GM18867 (cell line): ENCODE results near the gene BARD1.
"Not testable (repeated sequence)": the region's sequence is repeated elsewhere in the genome, so short reads cannot be mapped to it uniquely, and the experiment has no call there.

Source experiments
- ATAC-seq: cut with Tn5 transposase; IDR thresholded peaks from one replicate; pipeline ENCODE4 v1.9.1; 2021; ENCODE audit warnings: mild to moderate bottlenecking, moderate library complexity; ENCODE audit not compliant: unreplicated experiment

Gene BARD1

DNA sequence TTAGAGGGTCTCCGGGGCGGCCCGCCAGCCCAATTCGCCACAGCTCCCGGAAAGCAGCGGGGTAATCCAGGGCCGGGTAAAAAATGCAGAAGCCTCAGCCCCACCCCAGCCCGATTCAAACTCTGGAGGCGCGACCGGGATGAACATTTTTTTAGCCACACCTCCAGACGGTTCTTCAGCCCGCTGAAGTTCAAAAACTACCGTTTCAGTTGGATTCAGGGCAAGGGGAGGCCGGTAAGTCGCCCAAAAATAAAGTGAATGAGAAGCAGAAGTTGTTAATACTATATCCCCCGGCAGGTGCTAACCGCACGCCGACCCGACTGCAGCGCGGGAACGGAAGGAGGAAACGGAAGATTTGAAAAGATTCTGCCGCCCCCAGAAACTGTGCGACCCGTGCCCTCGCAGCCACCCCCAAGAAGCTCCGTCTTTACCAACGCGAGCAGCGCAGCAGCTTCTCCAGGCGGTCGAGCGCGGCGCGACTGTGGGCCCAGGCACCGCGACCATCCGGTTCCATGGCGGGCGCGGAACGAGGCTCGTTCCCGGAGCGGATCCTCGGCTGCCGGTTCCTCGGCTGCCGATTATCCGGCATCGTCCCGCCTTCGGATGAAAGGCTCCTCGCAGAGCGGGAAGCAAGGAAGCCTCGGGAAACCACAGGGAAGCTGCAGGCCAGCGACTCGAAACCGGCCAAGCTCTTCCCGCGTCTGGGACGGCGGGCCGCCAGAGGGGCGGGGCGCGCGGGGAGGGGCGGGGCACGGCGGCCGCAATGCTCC is at the start of gene BARD1:
Gene BARD1 (minus strand): TSS at position 703 of the 770 bp plus-strand sequence. CDS start 114 bp downstream, at position 589.
- ATAC-seq: peak; percentile 26

DNA sequence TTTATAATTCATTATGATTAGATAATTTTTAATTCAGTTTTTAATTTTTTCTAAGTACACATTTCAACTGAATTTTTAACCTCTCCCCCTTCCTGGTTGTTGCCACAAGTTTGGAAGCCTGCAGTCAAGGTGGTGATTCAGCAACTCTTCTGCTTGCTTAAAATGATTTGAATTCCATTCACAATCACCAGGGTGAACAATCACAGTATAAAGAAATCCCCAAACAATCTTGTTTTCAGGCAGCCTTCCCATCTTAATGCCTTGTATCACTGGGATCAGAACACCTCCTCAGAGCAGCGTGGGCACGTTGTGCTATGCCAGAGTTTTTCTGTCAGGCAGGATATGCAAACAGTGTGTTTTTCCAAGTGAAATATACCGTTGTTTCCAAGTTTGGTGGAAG is 46.7 kb upstream of the BARD1 start:
- ATAC-seq: no peak

DNA sequence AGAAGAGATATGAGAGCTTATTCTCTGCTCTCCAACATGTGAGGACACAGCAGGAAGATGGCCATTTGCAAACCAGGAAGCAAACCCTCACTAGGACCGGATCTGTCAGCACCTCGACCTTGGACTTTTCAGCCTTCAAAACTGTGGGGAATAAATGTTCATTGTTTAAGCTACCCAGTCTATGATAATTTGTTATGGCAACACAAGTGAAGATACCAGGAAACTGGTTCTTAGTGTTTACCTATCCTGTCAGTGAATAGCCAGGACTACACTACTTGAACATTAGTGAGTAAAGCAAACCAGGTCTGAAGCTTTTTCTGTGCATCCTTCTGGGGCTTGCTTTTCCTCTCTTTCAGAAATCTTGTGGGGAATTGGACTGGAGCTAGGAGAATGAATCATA is 44.4 kb upstream of the BARD1 start:
- no peak for ATAC-seq

DNA sequence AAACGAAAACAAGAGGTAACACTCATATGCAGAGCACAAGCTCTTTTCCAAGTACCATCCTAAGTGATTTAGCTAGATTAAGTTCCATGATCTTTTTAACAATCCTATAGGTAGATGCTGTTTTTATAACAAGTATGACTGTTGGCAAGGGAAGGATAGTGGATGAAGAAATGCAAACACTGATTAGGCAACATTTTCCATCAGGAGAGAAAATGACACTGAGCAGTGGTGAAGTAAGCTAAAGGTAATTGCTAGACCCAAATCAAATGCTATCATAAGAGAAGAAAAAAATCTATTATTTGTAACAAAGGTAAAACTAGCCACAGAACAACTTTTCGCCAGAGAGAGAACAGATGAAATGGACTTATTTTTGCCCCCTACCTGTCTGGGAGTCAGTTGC is 34.3 kb upstream of the BARD1 start:
- no peak for ATAC-seq

DNA sequence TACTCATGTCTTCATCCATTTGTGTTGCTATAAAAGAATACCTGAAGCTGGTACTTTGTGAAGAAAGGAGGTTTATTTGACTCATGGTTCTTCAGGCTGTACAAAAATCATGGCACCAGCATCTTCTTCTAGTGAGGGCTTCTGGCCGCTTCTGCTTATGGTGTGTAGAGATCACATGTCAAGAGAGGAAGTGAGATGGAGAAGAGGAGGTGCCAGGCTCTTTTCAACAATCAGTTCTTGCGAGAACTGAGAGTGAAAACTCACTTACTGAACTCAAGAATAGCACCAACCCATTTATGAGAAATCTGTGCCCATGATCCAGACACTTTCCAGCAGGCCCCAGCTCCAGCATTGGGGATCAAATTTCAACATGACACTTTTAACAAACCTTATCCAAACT is 30.0 kb upstream of the BARD1 start:
- ATAC-seq: peak; percentile 89

DNA sequence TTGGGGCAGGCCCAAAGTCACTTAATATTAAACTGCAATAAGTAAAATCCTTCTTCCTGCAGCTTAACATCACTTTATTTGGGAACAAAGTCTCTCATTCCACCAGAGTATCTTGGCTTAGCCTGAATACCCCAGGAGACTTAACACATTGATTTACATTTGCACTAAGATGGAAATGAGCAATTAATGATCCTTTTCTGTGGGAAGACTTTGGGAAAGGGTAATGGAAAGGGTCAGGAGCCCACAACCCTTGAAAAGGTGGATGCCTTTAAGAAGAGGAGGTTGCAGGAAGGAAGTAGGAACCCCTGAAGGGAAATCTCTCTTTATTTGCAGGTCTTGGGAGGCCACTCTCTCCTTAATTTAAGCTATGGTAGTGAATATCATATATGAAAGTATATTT is 28.0 kb upstream of the BARD1 start:
- ATAC-seq: no peak

DNA sequence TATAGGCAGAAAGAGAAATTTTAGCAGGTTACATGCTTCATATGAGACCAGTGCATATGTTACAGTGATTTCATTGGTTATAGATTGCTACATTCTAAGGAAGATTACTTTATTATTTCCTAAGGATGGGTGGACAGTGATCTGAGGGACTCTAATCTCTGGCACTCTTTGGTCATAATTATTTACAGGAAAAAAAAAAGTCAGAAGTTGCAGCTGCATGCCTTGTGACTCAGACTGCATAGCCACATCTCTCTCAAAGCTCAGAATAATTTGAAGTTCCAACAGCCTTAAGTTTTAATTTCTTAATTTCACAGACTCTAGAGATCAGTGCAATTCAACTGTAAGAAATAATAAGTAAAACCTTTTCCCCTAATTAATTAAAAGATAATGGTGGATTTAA is 27.1 kb upstream of the BARD1 start:
- no peak for ATAC-seq

DNA sequence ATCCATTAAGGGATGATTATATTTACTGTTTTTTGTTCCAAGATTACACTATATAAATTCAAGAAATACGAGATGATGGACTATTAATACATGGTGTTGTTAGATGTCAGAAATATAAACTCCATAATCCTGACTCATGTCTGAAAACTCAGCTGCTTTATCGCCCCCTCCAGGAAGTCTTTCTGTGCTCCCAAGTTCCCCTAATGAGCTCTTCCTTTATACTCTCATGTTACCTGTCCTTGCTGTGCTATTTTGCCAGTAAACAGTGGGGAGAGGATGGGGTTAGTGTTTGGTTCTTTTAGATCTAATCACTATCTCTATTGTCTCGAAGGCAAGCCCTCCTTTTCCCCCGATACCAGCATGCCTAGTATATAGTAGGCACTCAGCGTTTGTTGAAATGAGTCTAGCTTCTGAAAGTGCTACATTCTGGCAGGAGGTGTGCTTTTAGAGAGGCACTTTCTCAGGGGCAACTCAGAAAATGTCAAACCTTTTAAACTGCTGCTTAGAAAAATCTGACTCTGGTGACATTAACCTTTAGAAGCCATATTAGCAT is 21.4 kb upstream of the BARD1 start:
- peak; percentile 51 for ATAC-seq

DNA sequence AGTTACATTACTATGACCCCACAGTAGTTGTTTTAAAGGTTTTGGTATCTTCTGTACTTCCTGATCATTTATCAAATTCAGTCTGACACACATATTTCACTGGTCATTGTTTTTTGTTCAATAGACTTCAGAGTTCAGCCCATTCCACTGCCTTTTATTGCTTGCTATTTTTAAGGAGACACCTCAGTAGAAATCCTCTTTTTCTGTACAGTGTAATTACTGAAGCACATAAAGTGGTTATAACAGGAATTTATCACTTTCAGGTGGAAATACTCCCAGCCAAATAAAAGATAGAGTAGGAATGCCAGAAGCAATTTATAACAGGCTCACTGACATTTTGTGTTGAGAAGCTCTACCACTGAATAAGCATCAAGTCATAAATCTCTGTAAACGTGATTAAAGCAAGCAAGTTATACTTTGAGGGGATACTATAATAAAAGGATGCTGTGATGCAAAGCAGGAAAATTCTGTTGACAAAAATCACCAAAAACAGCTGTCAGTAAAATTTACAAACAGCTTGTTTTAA is 6.6 kb upstream of the BARD1 start:
- no peak for ATAC-seq

DNA sequence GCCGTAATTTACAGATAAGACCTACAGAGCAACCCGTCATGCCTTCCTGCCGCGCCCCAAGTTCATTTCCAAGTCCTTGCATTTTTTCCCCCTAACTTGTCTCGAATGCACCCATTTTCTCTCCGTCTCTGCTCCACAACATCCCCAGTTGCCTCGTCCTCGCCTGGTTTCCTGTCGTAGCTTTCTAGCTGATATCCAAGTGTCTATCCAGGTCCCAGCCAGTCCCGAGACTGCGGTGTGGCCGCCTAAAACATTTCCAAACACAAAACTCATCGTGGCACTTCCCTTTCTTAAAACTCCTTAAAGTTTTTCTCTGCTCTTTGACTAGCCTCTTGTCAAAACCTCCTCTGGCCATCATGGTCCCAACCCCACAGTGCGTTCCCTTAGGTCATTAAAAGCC is 1.2 kb upstream of the BARD1 start:
- ATAC-seq: no peak

DNA sequence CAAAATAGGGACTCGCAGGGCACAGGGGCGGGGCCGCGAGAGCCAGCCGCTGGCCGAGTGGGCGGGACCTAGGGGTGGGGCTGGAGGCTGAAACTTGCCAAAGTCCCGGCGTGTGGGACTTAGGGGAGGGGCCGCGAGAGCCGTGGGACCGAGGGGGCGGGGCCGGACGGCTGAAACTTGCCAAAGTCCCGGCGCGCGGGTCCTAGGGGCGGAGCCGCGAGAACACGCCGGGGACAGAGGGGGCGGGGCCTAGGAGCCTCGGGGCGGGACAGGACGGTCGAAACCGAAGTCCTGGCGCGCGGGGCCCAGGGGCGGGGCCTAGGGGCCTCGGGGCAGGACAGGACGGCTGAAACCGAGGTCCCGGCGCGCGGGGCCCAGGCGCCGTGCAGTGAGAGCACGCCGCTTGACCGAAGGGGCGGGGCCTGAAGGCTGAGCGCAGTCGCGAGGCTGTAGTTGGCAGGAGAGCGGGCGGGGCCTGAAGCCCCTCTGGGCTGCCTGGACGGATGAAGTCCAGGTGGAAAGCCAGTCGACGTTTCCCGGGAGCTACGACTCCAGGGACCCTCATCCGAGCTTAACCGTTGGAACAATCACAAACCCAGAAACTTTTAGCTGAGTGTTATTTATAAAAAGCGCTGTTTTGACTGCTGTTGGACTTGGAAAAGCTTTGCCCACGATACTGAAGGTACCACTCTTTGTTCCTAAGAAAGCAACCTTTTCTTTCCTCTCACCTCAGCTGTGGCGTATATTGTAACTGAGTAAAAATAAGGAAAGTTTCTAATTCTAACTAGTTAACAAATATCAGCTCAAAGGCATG is 475 bp upstream of the BARD1 start:
- peak; percentile 86 for ATAC-seq

DNA sequence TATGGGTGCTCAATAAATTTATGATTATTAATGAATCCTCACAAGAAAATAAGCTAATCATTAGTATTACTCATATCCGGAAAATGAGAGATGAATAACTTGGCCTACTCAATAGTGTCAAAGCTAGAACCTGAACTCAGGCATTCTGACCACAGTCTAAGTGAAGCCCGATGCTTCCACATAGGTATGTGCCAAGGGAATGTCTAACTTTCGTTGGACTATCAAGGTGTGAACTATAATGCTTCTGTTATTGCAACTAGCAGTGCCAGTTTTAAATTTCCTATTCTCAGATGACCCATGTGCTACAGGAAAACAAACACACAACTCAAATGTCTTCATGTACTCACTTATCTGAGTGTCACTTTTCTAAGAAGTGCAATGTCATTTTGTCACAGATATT is 1.8 kb downstream of the BARD1 start:
- no peak for ATAC-seq

DNA sequence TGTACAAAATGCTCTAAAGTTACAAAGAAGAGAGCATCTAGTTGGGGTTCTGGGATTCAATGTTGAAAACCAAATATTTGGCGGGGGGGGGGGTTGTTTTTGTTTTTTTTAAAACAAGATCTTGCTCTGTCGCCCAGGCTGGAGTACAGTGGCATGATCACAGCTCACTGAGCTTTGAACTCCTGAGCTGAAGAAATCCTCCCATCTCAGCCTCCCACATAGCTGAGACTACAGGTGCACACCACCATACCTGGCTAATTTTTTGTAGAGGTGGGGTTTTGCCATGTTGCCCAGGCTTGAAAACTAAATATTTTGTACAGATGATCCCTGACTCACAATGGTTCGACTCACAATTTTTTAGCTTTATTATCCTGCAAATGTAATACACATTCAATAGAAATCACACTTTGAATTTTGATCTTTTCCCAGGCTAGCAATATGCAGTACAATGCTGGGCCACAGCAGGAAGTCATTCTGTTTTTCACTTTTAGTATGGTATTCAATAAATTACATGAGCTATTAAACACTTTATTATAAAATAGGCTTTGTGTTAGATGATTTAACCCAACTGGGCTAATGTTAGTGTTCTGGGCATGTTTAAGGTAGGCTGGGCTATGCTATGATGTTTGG is 7.6 kb downstream of the BARD1 start:
- ATAC-seq: no peak

DNA sequence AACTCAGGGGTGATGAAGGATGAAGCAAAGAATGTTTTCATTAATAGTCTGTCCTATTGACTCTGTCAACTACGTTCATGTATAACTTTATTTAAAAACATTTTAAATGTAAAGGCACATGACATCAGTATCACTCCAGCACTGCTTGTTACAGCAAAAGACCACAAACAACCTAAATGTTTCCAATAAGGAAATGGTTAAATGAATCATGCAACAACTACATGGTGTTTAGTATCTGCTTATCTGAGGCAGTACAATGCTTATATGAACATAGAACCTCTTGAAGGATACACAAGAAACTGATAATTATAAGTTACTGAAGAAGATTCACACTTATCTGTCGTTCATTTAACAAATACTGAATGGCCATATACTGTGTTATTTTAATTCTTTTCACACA is 8.4 kb downstream of the BARD1 start:
- ATAC-seq: no peak

DNA sequence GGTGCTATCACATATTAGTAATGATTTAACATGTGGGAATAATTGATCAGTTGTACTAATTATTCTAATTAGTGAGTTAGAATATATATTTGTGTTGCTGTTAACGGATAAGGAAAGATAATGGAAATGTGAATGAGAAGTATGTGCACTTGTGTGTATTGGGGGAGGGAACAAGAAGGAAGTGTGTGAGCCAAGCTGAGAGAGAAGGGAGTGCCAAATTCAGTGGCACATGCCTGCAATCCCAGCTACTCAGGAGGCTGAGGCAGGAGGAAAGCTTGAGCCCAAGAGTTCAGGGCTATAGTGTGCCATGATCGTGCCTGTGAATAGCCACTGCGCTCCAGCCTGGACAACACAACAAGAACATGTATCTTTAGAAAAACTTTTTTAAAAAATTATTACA is 9.3 kb downstream of the BARD1 start:
- no peak for ATAC-seq

DNA sequence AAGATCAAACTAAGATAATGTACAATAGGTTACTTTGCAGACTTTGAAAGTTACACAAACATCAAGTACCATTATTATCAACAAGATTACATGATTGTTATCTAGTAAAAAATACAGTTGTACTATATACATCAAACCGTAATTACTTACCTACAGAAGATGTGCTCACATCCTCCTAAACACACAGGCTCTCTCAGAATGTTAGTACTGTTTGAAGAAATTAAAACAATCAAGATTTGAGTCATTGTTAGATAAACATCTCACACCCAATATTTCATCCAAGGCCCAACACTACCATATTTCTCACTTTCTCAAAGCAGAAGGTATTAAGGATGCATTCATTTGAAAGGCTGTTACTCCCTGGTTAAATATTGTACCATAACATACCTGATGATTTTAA is 12.6 kb downstream of the BARD1 start:
- no peak for ATAC-seq

DNA sequence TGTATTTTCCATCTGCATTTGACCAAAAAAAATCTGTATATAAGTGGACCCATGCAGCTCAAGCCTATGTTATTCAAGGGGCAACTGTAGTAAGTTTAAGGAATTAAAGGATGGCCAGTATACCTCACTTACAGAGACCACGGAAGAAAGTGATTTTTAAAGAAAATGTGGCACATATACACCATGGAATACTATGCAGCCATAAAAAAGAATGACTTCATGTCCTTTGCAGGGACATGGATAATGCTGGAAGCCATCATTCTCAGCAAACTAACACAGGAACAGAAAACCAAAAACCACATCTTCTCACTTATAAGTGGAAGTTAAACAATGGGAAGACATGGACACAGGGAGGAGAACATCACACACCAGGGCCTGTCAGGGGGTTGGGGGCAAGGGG is 26.3 kb downstream of the BARD1 start:
- not testable (repeated sequence) for ATAC-seq

DNA sequence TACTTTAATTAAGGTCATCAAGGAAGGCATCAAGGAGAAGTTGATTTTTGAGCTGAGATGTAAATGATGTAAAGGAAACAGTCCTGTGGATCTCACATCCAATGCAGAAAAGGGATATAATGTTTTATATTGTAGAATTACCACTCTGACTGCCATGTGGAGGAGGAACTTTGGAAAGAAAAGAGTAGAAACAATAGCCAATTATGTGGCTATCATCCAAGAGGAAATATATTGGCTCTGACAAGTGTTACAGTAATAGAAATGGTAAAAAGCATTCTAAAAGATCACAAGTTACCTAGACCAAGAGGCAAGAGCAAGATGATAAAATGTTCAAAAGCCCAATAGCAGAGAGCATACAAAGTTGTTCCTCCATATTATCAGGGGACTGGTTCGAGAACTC is 26.8 kb downstream of the BARD1 start:
- no peak for ATAC-seq

DNA sequence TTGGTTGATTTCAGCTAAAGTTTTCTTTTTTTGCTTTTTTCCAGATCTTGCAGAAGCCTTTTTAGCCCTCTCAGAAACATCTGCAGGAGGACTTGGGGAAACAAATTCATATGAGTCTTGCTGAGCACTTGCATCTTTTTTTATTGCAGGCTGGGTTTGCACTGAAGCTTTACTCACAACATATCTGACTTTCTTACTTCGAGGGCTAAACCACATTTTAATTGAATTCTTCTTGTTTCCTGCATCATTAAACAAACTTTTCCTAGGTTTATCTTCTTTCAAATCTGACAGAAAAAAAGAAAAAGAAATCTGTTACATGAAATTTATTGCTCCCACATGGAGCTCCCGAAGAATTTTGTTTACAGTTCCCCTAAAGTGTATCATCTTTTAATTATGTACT is 28.3 kb downstream of the BARD1 start:
- ATAC-seq: no peak

DNA sequence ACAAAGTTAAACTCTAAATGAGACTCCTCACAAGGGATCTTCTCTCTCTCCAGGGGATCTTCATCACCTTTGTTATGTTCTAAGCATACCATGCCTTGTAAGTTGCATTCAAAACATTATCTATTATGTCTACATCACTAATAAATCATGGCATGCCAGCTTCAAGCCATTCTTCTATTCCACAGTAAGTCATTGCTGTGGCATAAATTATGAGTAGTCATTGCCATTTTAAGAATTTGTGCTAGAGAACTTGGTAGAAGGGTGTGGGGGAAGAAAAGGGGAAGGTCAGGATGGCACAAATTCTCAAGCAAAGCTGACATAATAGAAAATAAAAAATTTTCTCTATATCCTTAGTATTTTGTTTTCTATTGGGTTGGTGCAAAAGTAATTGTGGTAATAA is 33.5 kb downstream of the BARD1 start:
- ATAC-seq: no peak

DNA sequence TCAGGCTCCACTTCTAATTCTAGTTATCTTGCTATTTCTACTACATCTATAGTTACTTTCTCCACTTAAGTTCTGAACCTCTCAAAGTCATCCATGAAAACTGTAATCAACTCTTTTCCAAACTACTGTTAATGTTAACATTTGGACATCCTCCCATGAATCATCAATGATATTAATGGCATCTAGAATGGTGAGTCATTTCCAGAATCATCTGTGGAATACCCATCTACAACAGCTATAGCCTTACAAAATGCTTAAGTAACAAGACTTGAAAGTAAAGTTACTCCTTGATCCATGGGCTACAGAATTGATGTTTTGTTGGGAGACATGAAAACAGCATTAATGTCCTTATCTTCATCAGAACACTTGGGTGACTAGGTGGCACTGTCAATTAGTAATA is 35.4 kb downstream of the BARD1 start:
- no peak for ATAC-seq
